Measurements from ENCODE around the gene KLHL30. TPM values are rescaled to one million over a fixed set of nuclear protein-coding genes. Genes with fewer than 3 reads are reported as not detected.

Gene KLHL30
- total RNA-seq, 2 donors from 2014 or later = 9.6 to 10.7 TPM

- DNase-seq (ENCODE audit: low spot score) = no peak
- intact Hi-C loops (cut with DNase I) = no loop called here
Observed at GRCh38 chr2:238155051-238155760, 16.7 kb downstream of the KLHL30 start.

- intact Hi-C loops (cut with DNase I) = no loop called here
- no peak for DNase-seq (ENCODE audit: low spot score)
Observed at GRCh38 chr2:238155761-238156694, 17.6 kb downstream of the KLHL30 start.

- DNase-seq (ENCODE audit: low spot score) = peak; percentile 36
- intact Hi-C loops (cut with DNase I) = no loop called here
Observed at GRCh38 chr2:238157506-238158017, 19.1 kb downstream of the KLHL30 start.

GRCh38 chr2:238158018-238158508 lies 19.6 kb downstream of the KLHL30 start:
- peak; percentile 49 for DNase-seq (ENCODE audit: low spot score)
- intact Hi-C loops (cut with DNase I) = no loop called here

GRCh38 chr2:238158509-238159070 lies 20.1 kb downstream of the KLHL30 start, which contains the start of gene ERFE:
TSS of gene ERFE (plus strand) at chr2:238158970. CDS start at chr2:238159008, 38 bp downstream.
- intact Hi-C loops (cut with DNase I) = no loop called here
- DNase-seq (ENCODE audit: low spot score) = peak; percentile 81

GRCh38 chr2:238159071-238159539 lies 20.6 kb downstream of the KLHL30 start:
- peak; percentile 84 for DNase-seq (ENCODE audit: low spot score)
- intact Hi-C loops (cut with DNase I) = no loop called here

DNA sequence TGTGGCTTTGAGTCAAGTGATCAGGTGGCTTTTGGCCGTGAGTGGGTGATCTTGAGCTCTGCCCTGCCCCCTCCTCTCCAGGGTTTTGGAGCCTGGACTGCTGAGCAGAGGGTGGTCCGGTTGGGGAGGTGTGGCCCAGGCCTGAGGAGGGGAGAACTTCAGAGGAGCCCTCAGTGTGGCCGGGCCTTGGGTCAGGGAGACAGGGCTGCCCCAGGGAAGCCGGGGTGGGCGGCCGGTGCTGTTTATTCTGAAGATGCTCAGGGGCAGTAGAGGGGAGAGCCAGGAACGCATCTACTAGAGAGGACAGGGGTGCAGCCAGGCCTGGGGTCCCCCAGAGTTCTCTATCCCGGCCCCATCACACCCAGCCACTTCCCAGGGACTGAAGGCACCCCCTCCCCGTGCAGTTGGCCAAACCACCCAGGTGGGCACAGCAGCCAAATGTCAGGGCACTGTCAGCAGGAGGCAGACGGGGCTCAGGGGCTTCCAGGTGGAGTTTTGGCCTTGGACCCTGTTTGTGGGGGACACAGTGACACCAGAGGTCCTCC lies 21.3 kb downstream of the KLHL30 start:
- peak; percentile 78 for DNase-seq (ENCODE audit: low spot score)
- intact Hi-C loops (cut with DNase I) = no loop called here

DNA sequence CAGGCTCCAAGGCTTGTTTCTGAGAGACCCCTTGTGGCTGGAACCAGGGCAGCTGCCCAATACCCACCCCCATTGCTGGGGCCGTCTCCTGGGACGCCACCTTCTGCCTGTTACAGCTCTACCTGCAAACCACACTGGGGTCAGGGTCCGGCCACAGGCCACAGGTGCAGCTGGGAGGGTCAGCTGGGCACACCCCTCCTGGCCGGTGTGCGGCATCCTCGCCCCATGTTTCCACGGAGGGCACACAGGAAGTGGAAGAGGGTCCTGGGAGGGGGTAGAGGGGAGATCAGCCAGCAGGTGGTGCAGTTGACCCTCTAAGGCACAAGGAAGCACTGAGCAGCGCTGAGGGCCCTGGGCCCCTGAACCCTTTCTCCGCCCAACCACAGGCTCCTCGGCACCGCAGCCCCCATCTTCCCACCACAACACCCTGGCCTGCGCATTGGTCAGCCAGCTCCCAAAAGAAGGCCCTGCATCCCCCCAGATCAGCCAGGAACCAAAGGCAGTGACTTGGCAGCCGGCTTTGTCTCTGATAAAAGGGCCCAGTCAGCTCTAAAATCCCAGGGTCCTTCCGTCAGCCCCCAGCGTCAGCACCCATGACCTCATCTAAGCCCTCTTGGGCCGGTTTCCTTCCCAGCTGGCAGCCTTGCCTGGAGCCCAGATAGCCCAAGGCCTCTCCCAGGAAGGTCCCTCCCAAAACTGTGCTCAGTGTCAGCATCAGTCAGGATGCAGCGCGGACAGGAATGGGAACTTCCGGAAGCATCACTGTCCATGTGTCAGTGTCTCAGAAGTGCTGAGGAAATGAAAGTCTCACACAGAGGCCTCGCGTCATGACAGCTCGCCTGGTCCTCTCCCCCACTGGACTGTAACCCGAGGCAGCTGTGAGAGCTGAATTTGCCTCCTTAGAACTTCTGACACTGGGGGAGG lies 22.0 kb downstream of the KLHL30 start:
- peak; percentile 70 for DNase-seq (ENCODE audit: low spot score)
- intact Hi-C loops (cut with DNase I) = no loop called here

GRCh38 chr2:238161291-238162051 lies 23.0 kb downstream of the KLHL30 start:
- DNase-seq (ENCODE audit: low spot score) = peak; percentile 54
- intact Hi-C loops (cut with DNase I) = no loop called here

- no peak for DNase-seq (ENCODE audit: low spot score)
- intact Hi-C loops (cut with DNase I) = no loop called here
Observed at GRCh38 chr2:238162251-238162845, 23.9 kb downstream of the KLHL30 start.

DNA sequence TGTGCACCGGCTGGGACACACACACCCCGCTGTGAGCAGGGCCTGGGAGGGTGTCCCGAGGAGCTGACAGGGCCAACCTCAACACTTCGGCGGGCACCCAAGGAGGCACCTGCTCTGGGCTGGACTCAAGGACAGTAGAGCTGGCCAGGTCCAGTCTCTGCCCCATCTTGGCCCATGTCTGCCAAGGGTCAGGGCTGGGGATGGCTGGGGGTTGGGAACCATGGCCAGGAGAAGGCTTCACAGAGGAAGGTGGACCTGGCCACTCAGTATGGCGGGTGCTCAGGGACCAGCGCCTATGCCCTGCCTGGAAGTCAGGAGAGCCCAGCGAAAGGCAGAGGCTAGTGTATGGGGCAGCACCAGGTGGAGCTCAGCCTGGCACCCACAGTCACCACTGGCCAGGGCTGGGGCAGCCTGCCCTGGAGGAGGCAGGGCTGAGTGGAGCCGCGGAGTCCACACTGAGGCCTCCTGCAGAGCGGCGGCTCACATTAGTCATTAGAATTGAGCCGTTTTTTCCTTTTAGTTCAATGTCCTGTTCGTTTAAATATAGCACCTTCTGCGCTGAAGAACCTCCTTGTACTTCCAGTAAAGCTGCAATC lies 24.5 kb downstream of the KLHL30 start:
- intact Hi-C loops (cut with DNase I) = no loop called here
- no peak for DNase-seq (ENCODE audit: low spot score)

- intact Hi-C loops (cut with DNase I) = no loop called here
- DNase-seq (ENCODE audit: low spot score) = peak; percentile 77
Observed at GRCh38 chr2:238163481-238164198, 25.2 kb downstream of the KLHL30 start.

GRCh38 chr2:238164906-238165287 lies 26.4 kb downstream of the KLHL30 start:
- DNase-seq (ENCODE audit: low spot score) = no peak
- intact Hi-C loops (cut with DNase I) = no loop called here

DNA sequence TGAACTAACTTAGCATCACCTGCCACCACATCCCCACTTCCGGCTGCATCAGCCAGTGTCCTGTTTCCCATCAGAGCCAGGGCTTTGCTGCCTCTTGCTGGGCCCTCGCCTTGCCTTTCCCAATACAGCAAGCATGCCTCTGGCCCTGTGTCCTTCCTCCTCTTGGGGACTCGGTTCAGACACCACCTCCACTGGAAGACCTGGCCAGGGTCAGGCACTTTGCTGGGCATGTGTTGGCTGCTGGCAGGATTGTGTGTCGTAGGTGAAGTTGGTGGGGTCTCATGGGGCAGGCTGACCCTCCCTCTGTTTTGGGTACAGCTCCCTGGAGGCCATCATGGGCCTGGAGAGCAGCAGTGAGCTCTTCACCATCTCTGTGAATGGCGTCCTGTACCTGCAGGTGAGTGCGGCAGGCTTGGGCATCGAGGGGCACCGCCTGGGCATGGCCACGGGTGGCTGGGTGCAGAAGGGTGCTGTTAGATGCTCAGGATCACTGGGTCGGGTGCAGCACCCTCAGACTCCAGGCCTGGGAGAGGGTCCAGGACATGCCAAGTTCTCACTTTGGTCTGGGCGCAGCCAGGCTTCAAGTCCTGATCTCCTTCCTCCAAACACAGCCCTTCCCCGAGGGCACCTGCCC lies 26.9 kb downstream of the KLHL30 start:
- intact Hi-C loops (cut with DNase I) = no loop called here

More for the DNA sequence above, 26.9 kb downstream of the KLHL30 start:
- peak; percentile 77 for DNase-seq (ENCODE audit: low spot score)

All from posterior vena cava (tissue), 2 donors.